Left ventricle myocardium superior (tissue), 1 donor: Measurements from ENCODE around the gene MYRFL. TPM values are rescaled to one million over a fixed set of nuclear protein-coding genes. Genes with fewer than 3 reads are reported as not detected.
"Not testable (repeated sequence)": the region's sequence is repeated elsewhere in the genome, so short reads cannot be mapped to it uniquely, and the experiment has no call there.

Experiments used
- ATAC-seq: fragments of 200-7000 bp; cut with Tn5 transposase; one replicate; pipeline ENCODE4 v1.9.1; 2020; ENCODE audit warnings: mild to moderate bottlenecking, moderate library complexity
- DNase-seq: peaks from one replicate; pipeline ENCODE4 v3.0.0-alpha.2; 2020
- intact Hi-C: fragments of 100-400 bp; cut with micrococcal nuclease; formaldehyde crosslinking; loops from one replicate; pipeline ENCODE4 v1.11.0; 2022
- long read RNA-seq: library from polyadenylated mRNA; unstranded; transcript quantifications from one replicate; pipeline ENCODE4 v2.0.0, GENCODE V29; 2021
- total RNA-seq: library from RNA; stranded (reverse); fragmentation: NEBNext Ultra II Directional; extraction: Animal tissue kit (Norgen Biotek cat#: 25700); gene quantifications from one replicate; pipeline ENCODE4 v1.2.1, GENCODE V29; 2021
- donor health status: DM: no; HTN: yes; CAD: no; lungs with severe emphysema.

MYRFL gene
- not detected for total RNA-seq
- long read RNA-seq: 0 reads

DNA sequence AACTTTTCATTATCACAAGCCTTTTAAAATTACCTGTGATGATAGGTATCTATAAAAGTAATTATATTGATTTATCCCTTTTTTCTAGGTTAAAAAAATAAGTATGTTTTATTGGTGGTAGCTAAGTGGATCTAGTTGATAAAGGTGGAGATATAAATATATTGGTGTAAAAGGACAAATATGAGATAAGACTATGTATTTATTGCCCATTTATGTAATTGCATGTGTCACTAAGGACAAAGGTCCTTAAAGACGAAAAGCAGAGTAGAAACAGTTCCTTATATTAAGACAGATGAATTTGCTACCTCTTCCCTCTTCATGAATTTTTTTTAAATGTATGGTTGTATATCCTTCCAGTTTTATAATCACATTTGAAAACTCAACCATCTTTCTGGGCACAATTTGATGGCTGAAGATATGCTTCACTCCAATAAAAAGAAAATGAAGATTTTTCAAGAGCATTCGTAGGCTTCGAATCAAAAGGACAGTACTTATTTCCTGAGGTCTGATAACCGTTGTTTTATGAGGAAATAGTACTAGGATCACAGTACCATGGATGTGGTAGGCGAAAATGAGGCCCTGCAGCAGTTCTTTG, at the start of gene MYRFL:
Gene MYRFL, plus strand, starts transcription at position 262 of the 595 bp plus-strand sequence. Its CDS starts 291 bp downstream, at position 553.
- intact Hi-C loops: no loop called here
- no peak for ATAC-seq
- DNase-seq: no peak

DNA sequence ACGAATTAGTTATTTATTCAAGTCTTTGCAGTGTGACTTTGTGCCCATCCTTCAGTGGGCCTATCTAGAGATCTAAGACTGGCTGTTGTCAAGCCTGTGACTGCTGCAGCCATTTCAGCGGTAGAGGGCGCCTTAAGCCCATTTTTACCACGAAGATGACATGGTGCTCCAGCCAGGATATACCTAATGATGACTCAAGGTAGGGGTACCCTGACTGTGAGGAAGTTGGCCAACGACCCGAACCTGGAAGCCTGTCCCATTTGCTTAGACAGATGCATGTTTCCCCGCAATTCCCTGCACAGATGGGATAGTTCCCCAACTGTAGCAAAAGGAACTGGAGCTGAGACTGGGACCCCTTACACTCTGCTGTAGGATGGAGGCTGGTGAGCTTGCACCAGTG, 45.1 kb upstream of the MYRFL start:
- no peak for DNase-seq
- ATAC-seq: no peak
- intact Hi-C loops: no loop called here

DNA sequence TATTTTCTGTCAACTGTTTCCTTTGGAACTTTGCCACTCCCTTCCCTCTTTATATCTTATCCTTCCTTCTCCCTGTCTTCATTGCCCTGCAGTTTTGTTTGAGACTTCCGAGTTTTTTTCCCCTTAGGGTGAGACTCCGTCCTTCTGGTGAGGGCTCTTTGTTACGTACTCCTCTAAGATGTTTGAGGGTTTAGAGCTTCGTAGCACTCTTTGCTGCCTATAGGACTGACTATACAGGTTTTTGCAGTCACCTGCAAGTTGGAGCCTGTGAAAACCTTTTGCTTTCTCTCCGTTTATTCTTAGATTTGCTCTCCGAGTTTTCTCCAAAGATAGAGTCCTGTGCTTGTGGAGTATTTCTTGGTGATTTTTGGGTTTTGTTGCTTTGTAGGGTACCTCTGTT, 41.7 kb upstream of the MYRFL start:
- intact Hi-C loops: no loop called here
- no peak for DNase-seq
- no peak for ATAC-seq

DNA sequence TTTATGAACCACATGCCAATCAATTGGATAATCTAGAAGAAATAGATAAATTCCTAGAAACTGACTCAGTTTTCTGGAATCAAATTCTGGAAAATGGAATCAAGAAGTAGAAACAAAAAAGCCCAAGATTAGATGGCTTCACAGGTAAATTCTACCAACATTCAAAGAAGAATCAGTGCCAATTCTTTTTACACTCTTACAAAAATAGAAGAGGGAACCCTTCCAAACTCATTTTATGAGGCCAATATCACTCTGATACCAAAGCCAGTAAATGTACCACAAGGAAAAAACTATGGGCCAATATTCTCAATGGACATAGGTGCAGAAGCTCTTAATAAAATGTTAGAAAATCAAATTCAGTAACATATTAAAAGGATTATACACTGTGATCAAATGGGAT, 35.7 kb upstream of the MYRFL start:
- intact Hi-C loops: no loop called here
- no peak for DNase-seq
- no peak for ATAC-seq

DNA sequence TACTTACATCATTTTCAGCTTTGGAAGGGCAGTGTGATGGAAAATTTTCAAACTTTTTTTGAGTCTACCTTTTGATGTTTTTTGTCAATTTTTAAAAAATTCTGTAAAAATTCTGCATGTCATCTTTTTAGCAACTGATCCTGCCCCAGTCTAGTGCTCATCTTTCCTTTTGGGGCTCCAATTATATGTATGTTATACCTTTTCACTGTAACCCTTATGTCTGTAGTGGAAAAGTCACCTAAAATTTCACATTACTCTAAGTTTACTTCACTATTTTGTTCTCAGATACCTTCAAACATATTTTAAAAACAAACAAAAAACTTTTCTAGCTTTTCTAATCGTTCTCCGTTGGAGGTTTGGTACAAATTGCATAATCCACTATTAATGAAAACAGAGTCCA, 32.5 kb upstream of the MYRFL start:
- DNase-seq (no peak), ATAC-seq (no peak)
- intact Hi-C loops: no loop called here

DNA sequence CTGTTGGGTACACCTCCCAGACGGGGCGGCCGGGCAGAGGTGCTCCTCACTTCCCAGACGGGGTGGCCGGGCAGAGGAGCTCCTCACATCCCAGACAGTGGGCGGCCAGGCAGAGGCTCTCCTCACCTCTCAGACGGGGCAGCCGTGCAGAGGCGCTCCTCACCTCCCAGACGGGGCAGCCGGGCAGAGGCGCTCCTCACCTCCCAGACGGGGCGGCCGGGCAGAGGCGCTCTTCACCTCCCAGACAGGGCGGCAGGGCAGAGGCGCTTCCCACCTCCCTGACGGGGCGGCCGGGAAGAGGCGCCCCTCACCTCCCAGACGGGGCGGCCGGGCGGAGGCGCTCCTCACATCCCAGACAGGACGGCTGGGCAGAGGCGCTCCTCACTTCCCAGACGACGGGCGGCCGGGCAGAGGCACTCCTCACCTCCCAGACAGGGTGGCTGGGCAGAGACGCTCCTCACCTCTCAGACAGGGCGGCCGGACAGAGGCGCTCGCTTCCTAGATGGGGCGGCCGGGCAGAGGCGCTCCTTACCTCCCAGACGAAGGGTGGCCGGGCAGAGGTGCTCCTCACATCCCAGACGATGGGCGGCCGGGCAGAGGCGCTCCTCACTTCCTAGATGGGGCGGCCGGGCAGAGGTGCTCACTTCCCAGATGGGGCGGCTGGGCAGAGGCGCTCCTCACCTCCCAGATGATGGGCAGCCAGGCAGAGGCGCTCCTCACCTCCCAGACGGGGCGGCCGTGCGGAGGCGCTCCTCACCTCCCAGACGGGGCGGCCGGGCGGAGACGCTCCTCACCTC, 17.7 kb upstream of the MYRFL start:
- intact Hi-C loops, ATAC-seq: not testable (repeated sequence)

DNA sequence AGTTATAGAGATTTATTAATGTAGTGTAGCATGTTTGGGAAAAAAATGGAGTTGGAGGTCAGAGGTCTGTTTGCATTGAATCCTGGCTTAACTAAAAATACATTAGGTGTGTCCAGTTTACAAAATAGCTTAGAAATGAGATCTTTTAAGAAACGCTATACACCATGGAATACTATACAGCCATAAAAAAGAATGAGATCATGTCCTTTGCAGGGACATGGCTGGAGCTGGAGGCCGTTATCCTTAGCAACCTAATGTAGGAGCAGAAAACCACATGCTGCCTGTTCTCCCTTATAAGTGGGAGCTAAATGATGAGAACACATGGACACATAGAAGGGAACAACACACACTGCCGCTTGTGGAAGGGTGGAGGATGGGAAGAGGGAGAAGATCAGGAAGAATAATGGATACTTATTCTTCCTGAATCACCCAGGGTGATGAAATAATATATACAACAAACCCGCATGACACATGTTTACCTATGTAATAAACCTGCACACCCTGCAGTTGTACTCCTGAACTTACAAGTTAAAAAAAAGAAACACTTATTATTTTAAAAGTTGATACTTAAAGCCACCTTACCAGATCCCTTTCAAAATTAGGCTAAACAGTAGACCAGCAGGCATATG, 14.0 kb upstream of the MYRFL start:
- ATAC-seq: no peak
- DNase-seq: no peak
- intact Hi-C loops: no loop called here

More for the DNA sequence above, 17.7 kb upstream of the MYRFL start:
- DNase-seq: not testable (repeated sequence)

DNA sequence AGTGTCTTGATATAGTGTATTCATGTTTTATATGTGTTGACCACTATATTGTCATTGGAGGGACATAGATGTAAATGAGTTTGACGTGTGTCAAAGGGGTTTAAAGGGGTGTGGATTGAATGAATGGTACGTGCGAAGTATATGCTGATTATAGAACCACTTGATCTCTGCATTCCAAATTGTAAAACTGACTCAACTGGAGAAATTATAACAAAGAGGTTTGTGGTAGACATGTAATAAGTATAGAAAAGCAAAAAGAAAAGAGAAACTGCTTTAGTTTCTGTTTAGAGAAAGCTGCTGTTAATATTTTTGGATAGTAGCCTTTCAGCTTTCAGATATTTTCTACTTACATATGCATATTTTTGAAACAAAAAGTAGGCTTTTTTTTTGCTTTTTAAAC, 8.9 kb upstream of the MYRFL start:
- intact Hi-C loops: no loop called here
- ATAC-seq (no peak), DNase-seq (no peak)

DNA sequence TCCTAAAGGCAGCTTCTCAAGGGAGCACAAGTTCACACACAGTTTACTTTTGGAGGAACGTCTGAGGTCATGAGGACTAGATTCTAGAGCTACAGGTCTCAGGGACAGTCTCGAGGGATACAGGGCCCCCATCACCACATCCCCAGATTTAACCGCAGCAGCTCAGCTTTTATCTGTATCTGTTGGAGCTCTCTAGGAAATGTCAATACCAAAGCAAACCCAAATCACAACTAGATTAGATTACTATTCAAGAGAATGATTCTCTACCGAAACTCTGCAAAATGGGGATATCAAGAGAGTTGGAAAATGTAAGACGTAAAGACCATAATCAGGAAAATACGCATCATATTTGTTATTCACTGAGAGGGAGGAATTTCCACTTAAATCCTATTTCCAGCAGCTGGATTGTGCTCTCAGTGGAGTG, 4.0 kb upstream of the MYRFL start:
- no peak for ATAC-seq
- DNase-seq: no peak
- intact Hi-C loops: no loop called here

DNA sequence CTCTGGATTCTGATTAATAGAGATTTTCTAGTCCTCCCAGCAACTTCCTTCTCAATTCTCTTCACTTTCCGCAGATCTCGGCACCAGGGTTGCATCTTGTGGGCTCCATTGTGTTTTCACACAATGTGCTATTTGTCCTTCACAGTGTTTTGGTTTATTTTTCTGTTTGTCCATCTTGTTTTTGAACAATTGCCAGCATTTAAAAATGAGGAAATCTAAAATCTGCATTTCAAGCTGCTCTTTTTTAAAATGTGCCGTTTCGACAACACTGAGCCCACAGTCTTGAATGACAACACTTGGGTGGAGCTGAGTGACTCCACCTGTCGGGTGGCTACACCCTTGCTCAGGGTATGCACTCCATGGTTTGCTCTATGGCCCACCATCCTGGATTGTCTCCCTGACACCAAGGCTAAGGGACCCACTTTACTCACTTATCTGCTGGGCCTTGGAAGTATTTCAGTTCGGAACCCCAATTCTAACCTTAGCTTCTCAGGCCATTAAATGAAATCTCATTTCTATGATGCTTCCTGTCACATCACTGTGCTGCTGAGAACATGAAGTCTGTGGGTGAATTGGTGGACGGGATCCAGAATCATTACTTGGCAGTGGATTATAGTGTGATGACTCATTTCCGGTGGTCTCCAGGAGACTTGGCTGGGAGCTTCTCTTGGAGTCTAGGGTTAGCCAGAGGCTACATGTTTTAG, 3.4 kb upstream of the MYRFL start:
- intact Hi-C loops: no loop called here
- ATAC-seq (peak; percentile 26), DNase-seq (no peak)

DNA sequence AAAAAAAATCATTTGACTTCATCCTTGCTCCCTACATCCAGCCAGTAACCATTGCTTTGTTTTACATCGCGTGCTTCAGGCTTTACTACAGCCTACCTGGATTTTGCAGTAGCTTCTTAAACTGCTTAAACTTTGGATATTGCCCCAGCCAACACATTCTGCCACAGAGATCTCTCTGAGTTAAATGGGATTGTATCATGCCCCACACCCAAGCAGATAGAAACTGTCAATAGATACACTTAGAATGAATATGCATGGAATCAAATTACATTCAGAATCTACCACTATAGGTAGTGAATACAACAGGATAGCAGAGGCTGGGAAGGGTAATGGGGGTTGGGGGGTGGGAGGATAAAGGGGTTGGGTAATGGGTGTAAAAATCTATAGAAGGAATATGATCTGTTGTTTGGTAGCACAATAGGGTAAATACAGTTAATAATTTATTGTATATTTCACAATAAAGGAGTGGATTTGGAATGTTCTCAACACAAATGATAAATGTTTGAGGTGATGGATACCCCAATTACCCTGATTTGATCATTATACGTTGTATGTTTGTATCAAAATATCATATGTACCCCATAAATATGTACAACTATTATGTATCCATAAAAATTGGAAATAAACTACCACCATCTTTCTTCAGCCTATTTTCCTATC, 2.7 kb upstream of the MYRFL start:
- ATAC-seq: no peak
- no peak for DNase-seq
- intact Hi-C loops: no loop called here

DNA sequence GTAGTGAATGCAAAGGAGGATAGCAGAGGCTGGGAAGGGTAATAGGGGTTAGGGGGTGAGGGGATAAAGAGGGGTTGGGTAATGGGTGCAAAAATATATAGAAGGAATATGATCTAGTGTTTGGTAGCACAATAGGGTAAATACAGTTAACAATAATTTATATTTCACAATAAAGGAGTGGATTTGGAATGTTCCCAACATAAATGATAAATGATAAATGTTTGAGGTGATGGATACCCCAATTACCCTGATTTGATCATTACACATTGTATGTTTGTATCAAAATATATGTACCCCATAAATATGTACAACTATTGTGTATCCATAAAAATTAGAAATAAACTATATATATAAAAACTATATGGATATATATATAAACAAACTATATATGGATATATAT, 999 bp upstream of the MYRFL start:
- intact Hi-C loops: no loop called here
- no peak for DNase-seq
- no peak for ATAC-seq

DNA sequence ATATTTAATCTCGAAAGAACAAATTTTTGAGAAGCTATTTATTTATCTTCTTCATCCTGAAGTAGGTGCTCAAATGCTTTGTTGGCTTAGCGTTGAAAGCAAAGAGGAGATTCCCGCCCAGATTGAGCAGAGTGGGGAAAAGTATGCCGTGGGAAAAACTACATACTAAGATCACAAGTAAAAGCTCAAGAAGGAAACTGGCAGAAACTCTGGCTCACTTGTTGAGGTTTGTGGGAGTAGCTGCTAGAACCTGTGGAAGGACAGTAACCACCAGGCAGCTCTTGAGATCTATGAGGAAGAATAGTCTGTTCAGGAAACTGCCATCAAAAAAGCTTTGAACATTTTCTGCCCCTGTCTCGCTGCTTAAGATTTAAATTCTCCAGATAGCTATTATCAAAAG, 3.9 kb downstream of the MYRFL start:
- intact Hi-C loops: no loop called here
- ATAC-seq: no peak
- DNase-seq: no peak

DNA sequence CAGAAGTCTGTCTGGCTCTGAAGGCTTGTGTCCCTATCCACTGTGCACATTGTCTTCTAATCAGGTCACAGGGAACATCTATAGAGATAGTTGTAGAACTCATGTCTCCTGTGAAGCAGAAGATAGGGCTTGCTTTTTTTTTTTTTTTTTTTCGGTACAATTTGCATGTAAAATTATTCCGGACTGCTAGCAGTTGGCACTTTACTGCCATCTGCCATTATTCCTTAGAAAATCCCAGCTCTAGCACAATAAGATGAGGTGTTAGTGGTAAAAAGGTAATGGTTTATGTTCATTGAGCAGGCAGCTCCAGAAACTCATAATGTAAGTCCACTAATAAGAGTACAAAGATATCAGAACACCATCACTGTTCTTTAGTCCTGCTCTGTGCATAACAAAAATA, 8.7 kb downstream of the MYRFL start:
- intact Hi-C loops: no loop called here
- ATAC-seq (no peak), DNase-seq (no peak)

DNA sequence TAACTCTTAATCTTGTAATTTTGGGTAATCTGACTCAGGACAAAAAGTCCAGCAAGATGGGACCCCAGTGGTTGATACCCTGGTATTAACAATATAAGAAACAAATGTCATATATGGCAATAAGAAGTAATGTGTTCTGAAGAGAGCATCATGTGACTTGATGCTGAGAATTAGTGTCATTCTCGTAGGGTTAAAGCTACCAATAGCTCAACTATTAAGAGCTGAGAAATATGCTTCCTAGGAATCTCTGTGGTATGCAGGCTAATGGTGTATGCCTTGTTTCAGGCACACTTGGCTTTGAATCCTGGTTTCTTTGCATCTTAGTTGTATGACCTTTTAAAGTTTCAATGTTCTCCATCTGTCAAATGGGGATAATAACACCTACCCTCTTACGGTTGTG, 9.1 kb downstream of the MYRFL start:
- ATAC-seq: no peak
- DNase-seq: no peak
- intact Hi-C loops: no loop called here

DNA sequence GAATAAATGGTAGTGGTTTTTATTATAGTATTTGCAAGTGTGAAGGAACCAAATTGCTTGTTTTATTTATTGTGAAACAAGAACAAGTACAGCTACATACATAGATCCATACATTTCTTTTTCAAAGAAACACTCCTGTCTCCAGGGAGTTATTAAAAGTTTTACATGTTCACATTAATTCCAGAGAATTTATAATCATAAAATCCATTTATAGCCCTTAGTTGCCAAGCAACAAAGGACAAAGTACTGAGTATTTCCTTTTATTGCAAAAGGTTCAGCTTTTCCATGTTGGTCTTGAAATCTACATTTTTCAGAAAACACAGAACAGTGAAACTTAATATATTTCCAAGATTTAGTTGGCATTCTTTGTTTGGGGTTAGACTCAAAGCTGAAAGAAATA, 9.5 kb downstream of the MYRFL start:
- DNase-seq (no peak), ATAC-seq (no peak)
- intact Hi-C loops: no loop called here

DNA sequence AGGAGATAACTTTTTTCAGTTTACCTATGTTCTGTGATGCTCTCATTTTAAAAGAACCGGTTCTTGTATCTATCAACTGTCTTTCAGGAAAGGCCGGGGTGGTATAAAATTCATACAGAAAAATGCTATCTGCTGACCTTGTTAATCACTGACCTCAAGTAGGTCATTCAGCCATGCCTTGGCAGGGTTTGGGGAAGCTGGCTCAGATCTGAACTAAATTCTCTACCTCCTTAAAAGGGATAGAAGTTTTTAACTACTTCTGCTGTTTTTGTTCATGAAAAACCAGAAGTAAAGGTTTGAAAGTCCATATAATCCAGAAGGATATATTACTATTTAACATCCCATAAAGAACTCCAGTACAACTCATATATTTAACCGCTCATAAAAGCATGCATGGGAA, 10.1 kb downstream of the MYRFL start:
- intact Hi-C loops: no loop called here
- ATAC-seq: no peak
- DNase-seq: no peak

DNA sequence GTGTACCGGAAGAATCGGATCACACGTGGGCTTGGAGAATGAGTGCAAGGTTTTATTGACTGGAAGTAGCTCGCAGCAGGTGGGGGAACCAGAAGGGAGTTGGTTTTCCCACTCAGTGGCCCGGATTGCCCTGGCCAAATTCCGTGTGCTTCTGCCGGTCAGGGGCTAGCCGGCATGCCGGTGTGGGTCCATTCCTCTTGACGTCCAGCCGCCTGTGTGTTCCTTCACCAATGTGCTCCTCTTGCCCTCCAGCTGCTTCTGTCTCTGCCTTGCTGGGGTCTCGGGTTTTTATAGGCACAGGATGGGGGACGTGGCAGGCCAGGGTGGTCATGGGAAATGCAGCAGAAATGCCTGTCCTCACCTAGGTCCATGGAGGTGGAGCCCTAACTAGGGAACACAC, 11.0 kb downstream of the MYRFL start:
- intact Hi-C loops: no loop called here
- DNase-seq (no peak), ATAC-seq (no peak)

DNA sequence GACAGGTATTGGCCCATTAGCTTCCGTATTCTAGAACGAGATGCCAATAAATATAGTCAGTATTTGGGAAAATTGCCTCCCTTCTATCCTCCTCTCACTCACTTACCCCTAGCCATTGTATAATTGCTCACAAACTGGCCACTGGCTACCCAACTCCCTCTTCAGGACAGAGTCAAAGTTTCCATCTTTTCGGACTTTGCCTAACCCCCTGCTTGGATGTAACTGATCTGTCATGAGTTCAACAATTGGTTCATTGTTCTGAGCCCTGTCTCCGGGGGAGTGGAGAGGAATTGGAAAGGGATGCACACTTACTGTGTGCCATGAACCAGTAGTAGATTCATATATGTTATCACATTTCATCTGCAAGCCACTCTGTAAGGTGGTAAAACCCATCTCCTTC, 12.2 kb downstream of the MYRFL start:
- DNase-seq (no peak), ATAC-seq (no peak)
- intact Hi-C loops: no loop called here
